Ishikawa (cell line): ENCODE measurements around the gene KCNK2.

Source experiments
- CREB1 ChIP-seq: IDR thresholded peaks from 2 replicates; pipeline ENCODE4 v1.6.1; 2012; ENCODE audit warnings: low read depth
- EGR1 ChIP-seq: IDR thresholded peaks from 2 replicates; pipeline ENCODE4 v1.6.1; 2012
- EP300 ChIP-seq: IDR thresholded peaks from 2 replicates; pipeline ENCODE4 v1.6.1; 2012; ENCODE audit warnings: borderline replicate concordance
- FOXM1 ChIP-seq: IDR thresholded peaks from 2 replicates; pipeline ENCODE4 v1.6.1; 2012; ENCODE audit warnings: low read depth, borderline replicate concordance
- RAD21 ChIP-seq: IDR thresholded peaks from 2 replicates; pipeline ENCODE4 v1.6.1; 2012; ENCODE audit warnings: low read depth
- TAF1 ChIP-seq: IDR thresholded peaks from 2 replicates; pipeline ENCODE4 v1.6.1; 2012; ENCODE audit warnings: low read depth, mild to moderate bottlenecking
- TCF12 ChIP-seq: IDR thresholded peaks from 2 replicates; pipeline ENCODE4 v1.6.1; 2012; ENCODE audit warnings: low read depth
- TEAD4 ChIP-seq: IDR thresholded peaks from 2 replicates; pipeline ENCODE4 v1.6.1; 2012
- YY1 ChIP-seq: IDR thresholded peaks from 2 replicates; pipeline ENCODE4 v1.6.1; 2012; ENCODE audit warnings: low read depth
- ZBTB7A ChIP-seq: IDR thresholded peaks from 2 replicates; pipeline ENCODE4 v1.6.1; 2012; ENCODE audit warnings: low read depth
- TF ChIP-seq, protein P1 (sequence below): IDR thresholded peaks from 2 replicates; pipeline ENCODE4 v1.6.1; 2012; ENCODE audit warnings: low read depth, mild to moderate bottlenecking
- TF ChIP-seq, protein P2 (sequence below): IDR thresholded peaks from 2 replicates; pipeline ENCODE4 v1.6.1; 2012

DNA sequence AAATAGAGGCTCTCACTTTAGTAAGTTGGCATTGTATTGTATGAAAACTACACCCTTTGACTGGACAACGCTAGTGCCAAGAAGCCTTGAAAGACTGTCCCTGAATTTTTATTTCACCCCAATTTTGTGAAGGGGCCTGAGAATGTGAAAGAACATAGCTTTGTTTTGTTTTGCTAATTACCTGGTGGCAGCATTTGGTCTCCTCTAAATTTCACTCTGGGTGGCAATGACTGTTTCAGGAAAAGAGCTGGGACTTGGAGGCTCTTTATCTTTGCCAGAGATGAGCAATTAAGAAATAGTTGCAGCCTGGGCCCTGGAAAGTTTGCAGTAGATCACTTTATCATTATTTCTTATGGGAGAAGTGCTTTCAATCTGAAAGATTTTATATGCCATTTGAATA, 117.6 kb downstream of the KCNK2 start:
- TF ChIP-seq EP300 (no peak), CREB1 (no peak), EGR1 (no peak), YY1 (no peak), TCF12 (no peak), RAD21 (no peak), FOXM1 (no peak), ZBTB7A (no peak), TEAD4 (no peak), TAF1 (no peak)
- TF ChIP-seq, protein P1, sequence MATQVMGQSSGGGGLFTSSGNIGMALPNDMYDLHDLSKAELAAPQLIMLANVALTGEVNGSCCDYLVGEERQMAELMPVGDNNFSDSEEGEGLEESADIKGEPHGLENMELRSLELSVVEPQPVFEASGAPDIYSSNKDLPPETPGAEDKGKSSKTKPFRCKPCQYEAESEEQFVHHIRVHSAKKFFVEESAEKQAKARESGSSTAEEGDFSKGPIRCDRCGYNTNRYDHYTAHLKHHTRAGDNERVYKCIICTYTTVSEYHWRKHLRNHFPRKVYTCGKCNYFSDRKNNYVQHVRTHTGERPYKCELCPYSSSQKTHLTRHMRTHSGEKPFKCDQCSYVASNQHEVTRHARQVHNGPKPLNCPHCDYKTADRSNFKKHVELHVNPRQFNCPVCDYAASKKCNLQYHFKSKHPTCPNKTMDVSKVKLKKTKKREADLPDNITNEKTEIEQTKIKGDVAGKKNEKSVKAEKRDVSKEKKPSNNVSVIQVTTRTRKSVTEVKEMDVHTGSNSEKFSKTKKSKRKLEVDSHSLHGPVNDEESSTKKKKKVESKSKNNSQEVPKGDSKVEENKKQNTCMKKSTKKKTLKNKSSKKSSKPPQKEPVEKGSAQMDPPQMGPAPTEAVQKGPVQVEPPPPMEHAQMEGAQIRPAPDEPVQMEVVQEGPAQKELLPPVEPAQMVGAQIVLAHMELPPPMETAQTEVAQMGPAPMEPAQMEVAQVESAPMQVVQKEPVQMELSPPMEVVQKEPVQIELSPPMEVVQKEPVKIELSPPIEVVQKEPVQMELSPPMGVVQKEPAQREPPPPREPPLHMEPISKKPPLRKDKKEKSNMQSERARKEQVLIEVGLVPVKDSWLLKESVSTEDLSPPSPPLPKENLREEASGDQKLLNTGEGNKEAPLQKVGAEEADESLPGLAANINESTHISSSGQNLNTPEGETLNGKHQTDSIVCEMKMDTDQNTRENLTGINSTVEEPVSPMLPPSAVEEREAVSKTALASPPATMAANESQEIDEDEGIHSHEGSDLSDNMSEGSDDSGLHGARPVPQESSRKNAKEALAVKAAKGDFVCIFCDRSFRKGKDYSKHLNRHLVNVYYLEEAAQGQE: no peak
- TF ChIP-seq, protein P2, sequence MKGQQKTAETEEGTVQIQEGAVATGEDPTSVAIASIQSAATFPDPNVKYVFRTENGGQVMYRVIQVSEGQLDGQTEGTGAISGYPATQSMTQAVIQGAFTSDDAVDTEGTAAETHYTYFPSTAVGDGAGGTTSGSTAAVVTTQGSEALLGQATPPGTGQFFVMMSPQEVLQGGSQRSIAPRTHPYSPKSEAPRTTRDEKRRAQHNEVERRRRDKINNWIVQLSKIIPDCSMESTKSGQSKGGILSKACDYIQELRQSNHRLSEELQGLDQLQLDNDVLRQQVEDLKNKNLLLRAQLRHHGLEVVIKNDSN: no peak
